GM21390 (cell line): Measurements from ENCODE around the gene TMA7.
"Not testable (repeated sequence)": the region's sequence is repeated elsewhere in the genome, so short reads cannot be mapped to it uniquely, and the experiment has no call there.

Source experiments
- ATAC-seq: cut with Tn5 transposase; IDR thresholded peaks from one replicate; pipeline ENCODE4 v1.9.1; 2021; ENCODE audit not compliant: unreplicated experiment

TMA7 gene

DNA sequence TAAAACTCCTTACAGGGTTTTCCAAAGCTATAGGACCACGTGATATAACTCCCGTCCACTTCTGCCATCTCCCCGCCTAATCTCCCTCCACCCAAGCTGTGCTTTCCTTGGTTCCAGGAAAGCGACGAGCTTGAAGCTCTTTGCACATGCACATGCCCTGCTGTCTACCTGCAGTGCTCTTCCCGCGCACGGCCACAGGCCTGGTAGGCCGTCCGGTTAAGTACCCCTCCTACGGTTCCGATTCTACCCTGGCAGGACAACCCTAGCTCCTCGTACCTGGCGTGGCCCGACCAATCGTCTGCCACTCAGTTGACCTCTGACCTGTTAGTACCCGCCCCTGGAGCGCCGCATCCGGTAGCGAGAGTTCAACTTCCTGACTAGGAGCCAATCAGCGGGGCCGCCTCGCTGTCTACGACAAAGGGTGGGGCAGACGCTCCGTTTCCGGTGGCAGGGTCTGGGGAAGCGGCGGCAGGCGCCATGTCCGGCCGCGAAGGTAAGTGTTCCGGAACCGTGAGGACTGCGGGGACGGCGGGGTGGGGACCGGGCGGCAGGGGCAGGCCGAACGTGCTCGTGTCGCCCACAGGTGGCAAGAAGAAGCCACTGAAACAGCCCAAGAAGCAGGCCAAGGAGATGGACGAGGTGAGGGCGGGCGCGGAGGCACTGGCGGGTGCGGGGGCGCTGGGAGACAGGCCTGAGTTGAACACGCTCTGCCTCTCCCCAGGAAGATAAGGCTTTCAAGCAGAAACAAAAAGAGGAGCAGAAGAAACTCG lies at the start of gene TMA7, which contains the start of gene CCDC51:
TSS of gene TMA7 (plus strand) at position 438 of the 770 bp plus-strand sequence. CDS start at position 478, 40 bp downstream.
TSS of gene CCDC51 (minus strand) at position 300 of the 770 bp plus-strand sequence. CDS start 4,991 bp downstream, outside the sequence.
- peak; percentile 90 for ATAC-seq

DNA sequence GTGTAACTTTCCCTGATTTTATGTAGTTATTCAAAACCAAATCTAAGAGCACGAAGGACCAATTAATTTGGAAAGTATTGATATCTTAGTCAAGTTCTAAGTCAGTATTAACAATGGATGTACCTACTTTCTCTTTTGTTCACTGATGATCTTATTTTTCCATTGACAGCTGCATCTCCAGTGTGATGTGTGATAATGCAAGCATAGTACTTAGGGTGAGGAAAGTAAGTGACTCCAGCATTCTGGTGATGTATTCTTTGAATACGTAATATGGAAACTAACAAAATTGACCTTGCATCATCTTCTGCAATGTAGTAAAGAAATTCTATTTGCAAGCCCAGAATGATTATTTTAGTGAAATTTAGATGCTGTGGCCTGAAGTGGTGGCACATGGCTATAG lies 45.7 kb upstream of the TMA7 start:
- ATAC-seq = no peak

DNA sequence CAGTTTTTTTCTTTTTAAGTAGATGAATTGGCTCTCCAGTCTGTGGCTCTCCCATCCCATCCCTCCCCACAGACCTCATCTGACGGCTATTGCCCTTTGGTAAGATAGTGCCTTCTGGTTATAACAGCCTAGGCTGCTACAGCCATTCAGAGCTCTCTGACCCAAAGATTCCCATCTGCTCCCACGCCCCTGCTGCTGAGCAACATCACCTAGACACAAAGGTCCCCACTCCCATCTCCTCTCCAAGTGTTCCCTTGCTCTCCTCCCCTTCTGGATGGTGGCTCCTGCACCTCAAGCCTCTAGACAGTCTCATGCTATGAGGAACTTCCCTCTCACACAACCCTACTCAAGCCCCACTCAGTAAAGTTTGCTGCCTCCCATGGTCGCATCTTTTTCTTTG lies 44.3 kb upstream of the TMA7 start:
- ATAC-seq = no peak

DNA sequence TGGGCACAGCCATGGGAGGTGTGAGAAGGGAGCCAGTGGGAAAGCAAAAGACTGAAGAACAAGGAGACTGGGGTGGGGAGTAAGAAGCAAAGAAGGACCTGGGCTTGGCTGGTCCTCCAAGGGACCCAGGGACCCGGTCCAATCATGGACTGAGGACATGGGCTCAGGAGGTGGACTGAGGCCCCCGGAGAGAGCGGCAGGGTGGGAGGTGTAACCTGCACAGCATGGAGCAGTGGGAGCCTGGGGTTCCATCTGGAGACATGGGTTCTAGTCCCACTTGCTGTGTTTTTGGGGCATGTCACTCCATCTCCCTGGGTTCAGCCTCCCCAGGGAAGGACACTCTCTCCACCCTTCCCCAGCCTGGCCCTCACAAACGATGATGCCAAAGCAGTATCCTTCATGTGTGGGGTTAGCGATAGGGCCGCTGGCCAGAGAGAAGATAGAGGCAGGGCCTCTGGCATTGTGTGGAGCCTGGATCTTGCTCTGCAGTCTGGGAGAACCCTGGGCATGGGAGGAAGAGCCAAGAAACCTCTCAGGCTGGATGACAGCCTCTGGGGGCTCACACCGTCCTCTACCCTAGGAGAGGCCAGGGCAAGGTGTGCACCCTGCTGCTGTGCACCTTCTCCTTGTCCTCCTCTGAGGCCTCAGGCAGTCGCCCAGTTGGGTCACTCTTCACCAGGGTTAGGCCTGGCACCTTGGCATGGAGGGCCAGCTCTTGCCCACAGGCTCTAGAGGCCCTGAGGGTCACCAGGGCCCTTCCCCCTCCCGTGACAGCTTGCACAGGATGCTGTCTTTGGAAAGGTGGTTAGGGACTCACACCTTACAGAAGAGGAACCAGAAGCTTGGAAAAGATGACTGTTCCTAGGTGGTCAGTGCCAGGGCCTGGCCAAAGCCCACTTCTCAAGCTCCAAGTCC lies 42.0 kb upstream of the TMA7 start:
- ATAC-seq = no peak

DNA sequence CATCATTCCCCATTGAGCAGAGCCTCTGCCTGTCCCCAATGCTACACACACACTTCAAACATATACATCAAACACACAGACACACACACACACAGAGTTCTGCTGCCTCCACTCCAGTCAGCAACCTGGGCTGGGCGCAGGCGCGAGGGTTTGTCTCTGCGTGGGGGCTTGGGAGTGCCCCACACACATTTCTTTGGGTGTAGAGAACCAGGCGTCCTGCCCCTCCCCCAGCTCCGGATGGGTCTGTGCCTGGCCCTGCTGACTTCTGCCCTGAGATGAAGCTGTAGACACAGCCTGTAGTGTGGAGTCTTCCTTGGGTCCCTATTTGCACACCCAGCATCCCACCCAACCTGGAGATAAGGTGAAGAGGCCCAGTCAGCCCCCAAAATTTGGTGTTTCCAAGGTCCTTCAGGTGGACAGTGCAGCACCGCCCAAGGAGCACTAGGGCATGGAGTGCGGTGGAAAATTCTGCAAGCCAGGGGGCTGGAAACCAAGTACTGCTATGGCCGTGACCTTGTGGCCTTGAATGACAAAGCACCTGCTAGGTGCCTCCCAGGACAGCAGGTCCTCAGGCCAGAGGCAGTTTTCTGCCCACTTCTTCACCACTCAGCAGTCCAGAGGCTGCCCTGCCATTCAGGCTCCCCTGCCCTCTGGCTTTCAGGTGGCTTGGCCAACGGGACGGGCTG lies 41.2 kb upstream of the TMA7 start:
- no peak for ATAC-seq

DNA sequence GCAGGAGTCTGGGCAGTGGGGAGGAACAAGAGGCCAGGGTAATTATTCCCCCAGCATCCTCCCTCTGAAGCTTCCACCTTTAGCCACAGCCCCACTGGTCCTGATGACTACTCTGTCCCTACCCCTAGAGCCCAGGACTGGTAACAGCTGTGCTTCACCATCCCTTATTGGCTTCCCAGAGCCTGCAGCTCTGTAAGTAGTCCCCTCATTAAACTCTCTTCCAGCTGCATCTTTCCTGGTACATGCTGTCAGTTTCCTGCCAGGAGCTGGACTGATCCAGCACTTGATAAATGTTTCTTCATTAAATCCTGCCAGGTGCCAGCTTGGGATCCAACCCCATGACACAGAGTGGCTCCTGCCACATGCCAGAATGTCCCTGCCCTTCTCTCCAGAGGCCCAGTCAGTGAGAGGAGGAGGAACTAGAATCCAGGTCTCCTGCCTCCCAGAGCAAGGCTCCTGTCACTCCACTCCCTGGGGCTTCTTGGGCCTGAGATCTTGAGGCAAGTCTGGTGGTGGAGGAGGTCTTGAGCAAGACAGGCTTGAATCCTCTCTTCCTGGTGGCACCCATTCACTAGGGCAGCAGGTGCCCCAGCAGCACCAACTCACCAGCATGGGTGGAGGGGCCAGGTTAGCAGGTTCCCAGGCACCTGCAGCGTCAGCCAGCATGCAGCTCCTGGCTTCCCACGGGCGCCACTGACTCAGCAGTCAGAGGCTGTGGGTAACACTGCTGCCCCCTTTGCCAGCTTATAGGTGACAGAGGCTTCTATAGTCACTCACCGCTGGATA lies 40.5 kb upstream of the TMA7 start:
- no peak for ATAC-seq

DNA sequence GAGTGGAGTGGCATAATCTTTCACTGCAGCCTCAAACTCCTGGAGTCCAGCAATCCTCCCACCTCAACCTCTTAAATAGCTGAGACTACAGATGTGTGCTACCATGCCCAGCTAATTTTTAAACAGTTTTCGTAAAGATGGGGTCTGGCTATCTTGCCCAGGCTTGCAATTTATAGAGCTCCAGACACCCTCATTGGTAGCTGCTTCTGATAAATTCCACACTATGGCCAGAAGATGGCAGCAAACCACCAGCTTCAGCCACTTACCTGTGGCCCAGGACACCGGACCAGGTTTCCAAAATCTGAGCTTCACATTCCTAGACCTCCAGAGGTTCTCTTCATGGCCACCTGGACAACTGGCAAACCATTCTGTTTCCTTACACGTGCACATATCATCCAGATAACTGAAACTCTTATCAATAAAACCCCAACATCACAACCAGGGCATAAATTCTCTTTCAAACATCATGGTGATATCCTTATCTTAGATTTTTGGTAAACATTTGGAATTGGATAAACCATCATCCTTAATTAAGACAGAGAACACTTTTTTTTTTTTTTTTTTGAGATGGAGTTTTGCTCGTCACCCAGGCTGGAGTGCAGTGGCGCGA lies 39.1 kb upstream of the TMA7 start:
- ATAC-seq = no peak

DNA sequence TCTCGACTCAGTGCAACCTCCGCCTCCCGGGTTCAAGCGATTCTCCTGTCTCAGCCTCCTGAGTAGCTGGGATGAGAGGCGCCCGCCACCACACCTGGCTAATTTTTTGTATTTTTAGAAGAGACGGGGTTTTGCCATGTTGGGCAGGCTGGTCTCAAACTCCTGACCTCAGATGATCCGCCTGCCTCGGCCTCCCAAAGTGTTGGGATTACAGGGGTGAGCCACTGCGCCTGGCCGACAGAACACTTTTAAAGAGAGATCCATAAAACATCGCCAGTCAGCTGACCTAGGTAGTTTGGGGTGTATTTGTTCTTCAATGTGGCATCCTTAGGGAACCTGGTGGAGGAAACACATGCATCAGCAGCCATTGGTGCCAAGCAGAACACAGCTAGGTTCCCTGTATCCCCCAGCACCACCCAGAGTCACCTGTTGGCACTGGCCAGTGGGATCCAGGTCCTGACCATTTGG lies 38.6 kb upstream of the TMA7 start:
- ATAC-seq = not testable (repeated sequence)

DNA sequence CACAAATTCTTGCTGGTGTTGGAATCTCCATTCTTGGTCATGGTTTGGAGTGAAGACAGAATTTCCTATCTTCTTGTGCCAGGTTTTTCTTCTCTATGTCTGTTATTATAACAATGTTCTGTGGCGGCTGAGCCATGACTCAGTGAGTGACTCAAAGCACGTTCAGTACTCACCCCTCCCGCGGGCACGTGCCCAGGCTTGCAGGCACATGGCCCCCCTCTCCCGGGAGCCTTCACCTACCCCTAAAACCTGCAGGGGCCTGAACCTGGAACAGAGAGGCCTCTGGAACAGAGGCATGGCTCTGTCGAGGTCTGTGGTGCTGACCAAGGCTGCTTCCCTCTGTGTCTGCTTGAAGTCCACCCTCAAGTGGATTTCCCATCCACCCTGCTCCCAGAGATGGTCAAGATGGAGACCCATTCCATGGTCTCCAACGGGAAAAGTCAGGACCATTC lies 37.8 kb upstream of the TMA7 start:
- no peak for ATAC-seq

DNA sequence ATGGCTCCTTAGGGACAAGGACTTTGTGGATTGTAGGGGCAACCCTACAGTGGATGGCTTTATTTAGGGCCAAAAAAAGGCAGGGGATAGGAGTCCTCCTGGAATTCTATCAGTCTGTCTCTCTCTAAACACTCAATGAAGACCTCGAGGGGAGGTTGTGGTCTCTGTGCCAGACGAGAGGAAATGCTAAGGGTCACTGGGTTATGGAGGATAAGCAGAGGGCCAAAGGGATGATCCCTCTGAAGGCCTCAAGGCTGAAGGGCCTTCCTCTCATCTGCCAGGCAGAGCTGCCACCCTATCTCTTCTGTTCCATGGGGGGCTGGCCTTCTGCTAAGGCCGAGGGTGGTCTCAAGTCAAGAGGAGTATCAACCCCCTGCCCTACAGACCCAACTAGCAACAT lies 37.1 kb upstream of the TMA7 start:
- ATAC-seq = no peak

DNA sequence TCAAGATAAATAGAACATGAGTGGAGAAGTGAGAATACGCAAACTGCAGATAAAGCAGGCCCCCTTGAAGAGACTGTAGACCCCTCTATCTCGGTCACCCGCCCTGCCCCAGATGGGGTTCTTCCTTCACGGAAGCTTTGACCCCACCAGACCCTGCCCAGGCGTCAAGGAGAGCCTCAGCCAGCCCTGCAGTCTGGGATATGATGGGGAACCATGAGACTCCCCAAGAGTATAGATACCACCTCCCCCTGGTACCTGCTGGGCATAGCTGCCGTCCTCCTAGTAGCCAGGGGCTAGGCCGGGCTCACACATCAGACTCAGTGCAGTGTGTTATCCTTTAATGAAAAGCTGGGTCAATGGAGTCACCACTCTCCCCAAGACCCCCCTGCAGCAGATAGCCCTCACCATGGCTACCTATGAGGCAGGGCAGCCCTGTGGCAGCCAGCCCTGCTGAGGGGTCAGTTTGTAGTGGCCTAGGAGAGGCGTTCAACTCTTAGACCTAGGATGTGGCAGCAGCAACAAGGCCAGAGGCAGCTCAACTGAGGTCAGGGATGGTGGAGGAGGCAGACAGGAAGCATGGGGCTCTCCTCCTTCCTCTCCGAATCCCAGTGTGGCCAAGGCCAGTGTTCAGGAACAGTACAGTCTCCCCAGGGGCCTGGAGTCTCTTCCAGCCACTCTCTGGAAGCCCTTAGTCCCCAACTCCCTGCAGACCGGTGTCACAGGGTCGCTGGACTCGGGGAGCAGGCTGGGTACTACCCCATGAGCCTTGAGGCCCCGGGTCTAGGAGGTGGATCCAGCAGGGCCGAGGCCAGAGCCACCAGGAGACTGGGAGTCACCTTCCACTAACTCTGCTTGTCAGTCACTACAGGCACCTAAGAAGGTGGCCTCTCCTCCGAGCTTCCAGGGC lies 36.3 kb upstream of the TMA7 start:
- ATAC-seq = no peak

DNA sequence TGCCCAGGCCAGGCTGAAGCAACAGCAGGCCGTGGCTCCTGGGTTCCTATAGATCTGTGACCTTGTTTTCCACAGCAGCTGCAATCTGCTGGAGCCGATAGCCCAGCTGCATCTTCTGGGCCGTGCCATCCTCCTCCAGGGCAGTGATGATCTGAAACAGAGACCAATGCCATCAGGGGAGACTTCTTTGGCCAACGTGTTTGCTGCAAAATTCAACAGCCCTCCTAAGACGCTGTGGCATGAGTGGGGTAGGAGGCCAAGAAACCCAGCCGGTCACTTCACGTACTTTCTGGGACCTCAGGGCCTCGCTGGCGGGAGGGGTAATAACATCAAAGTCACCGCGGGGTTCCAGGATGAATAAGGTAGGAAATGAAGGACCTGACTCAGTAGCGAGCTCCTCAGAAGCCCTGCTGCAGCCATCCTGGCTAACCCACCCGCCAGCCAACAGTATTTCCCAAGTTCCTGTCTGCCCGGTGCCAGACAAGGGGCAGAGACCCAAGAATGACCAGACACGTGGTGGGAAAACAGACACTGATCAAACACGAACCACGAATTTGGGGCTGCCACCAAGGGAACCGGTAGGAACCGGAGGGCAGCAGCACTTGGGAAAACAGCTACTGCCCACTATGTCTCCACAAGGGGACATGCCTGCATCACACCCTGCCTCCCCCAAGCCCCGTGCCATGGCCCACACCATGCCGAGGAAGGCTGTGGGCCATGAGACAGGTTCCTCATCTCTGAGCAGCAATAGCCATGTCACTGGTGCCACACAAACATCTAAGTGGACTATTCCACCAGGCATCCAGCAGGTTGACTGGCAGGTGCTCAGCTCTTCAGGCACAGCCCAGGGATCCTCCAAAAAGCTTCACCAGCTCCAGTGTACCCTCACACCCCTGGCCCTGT lies 35.4 kb upstream of the TMA7 start:
- no peak for ATAC-seq

DNA sequence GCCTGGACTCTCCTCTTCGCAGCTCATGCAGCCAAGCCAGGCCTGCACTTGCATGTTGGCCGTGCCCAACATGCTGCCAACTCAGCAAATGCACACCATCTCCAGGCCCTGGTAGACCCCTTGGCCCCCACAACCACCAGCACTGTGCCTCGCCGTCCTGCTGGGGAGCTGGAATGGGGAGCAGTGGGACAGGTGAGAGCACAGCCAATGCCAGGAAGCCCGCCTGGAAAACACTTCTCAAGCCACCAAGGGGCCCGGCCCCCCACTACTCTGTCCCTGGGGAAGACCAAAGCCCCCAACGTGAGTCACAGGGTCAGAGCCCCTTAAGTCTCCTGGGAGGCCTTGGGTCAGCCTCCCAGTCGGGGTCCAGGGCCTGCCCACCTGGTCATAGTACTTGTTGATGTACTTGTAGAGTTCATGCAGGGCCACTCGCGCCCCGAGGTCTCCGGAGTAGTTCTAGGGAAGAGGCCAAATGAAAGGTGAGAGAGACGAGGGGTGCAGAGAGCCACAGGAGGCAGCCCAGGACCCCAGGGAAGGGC lies 34.6 kb upstream of the TMA7 start:
- ATAC-seq = no peak

DNA sequence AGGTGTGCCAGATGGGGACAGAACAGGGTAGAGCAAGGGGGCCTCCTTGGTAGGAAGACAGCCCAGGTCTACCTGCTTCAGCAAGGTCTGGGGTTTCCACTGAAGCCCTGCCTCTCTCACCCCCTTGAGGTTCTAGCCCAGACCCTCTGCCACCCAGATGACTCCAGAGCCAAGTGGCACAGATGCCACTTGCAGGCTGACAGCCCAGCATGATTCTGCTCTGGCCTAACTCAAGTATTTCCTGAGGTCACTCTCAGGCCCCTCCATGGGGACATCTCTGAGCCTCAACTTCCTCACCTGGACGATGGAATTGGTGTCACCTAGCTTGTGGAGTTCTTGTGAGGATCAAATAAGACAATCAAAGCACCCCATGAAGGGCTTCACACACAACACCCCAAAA lies 34.1 kb upstream of the TMA7 start:
- no peak for ATAC-seq

DNA sequence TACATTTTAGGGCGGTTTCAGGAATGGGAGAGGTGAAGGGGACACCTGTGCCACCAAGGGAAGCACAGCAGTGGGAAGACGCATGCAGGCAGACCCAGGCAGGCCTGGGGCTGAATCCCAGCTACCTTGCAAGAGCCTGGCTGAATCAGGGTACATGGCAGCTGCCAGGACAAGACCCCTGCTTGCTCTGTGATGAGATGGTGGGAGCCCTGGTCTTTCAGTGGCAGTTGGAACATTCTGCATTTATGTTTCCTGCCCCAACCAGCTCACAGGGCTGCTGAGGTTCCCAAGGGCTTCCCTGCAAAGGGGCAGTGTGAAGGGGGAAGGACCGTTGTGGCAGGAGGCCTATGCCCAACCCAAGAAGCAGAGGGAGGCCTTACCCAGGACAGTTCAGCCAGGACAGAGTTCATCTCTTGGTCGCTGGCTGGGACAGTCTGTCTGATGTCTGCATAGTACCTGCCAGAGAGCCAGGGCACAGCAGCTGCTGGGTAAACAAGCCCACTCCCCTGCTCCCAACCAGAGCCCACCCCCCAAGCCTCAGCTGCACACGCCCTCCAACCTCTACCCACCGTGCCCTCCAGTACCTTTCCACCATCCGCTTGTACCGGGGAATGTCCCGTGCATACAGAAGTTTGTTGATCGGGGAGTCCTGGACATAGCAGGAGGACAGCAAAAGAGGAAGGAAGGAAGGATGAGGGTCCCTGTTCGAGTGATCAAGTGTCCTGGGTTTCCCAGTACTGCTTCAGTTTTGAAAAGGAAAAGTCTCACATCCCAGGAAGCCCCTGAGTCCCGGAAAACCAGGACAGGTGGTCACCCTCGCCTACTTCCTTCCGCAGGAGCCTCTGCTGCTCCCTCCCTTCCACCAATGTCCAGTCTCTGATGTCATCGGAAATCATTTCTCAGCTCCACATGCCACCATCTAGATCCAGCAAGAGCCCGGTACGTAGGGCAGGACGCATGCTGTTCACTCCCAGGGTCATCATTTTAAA lies 33.3 kb upstream of the TMA7 start:
- ATAC-seq = no peak

DNA sequence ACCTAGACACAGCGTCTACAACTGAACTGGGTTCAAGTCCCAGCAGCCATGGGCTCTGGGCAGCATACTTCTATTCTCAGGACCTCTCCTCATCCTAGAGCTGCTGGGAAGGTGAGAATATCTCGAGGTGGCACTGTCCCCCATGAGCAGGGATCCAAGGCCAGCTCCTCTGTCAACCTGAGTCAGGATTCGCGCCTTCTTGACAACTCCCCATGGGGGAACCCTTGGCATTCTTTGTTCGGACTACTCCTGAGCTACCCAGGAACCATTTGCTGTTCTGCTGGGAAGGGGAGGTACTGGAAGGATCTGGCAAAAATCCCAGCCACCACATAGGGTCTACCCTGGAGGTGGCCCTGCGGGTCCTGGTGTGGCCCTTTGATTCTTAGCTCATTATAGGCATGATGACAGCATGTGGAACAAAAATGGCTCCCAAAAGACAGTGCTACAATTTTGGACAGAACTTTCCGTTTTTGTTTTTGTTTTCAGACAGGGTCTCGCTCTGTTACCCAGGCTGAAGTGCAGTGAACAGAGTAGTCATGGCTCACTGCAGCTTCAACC lies 32.4 kb upstream of the TMA7 start:
- no peak for ATAC-seq
